A673 (cell line): ENCODE results near the gene MXRA8.

Experiments
- EZH2 ChIP-seq: fragments of 200-600 bp; sonication (generic); IDR thresholded peaks from 2 replicates; pipeline ENCODE4 v1.6.1; 2017; ENCODE audit warnings: borderline replicate concordance, low read depth, mild to moderate bottlenecking, mixed read lengths, antibody characterized with exemption, low read length; ENCODE audit not compliant: poor library complexity, severe bottlenecking
- TF ChIP-seq, protein P1 (sequence below): fragments of 300-800, 200-600 bp; sonication (generic); conservative IDR thresholded peaks from 2 replicates; pipeline ENCODE4 v1.5.1; 2017; ENCODE audit warnings: low read depth, mild to moderate bottlenecking, antibody characterized with exemption, low read length, moderate library complexity, mixed read lengths

DNA sequence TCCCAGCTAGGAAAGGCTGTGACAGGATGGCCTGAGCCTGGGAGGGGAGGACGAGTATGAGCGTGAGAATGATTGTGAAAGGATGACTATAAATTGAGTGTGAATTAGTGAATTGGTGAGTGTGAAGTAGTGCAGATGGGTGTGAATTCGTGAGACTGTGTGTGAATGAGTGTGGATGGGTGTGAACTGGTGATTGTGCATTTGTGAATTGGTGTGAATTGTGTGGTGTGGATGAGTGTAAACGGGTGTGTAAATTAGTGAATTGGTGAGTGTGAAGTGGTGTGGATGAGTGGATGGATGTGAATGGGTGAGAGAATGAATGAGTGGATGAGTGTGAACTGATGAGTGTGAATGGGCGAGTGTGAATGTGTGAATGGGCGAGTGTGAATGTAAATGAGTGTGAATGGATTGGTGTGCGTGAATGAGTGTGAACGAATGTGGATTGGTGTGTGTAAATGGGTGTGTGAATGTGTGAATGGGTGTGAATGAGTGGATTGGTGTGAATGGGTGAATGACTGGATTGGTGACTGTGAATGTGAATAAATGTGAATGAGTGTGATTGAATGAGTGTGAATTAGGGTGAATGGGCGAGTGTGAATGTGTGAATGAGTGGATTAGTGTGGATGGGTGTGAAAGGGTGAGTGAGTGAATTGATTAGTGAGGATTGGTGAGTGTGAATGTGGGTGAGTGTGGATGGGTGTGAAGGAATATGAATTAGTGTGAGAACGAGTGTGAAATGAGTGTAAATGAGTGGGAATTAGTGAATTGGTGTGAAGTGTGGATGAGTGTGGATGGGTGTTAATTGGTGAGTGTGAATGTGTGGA, 7.7 kb upstream of the MXRA8 start:
- TF ChIP-seq, protein P1, sequence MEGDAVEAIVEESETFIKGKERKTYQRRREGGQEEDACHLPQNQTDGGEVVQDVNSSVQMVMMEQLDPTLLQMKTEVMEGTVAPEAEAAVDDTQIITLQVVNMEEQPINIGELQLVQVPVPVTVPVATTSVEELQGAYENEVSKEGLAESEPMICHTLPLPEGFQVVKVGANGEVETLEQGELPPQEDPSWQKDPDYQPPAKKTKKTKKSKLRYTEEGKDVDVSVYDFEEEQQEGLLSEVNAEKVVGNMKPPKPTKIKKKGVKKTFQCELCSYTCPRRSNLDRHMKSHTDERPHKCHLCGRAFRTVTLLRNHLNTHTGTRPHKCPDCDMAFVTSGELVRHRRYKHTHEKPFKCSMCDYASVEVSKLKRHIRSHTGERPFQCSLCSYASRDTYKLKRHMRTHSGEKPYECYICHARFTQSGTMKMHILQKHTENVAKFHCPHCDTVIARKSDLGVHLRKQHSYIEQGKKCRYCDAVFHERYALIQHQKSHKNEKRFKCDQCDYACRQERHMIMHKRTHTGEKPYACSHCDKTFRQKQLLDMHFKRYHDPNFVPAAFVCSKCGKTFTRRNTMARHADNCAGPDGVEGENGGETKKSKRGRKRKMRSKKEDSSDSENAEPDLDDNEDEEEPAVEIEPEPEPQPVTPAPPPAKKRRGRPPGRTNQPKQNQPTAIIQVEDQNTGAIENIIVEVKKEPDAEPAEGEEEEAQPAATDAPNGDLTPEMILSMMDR = no peak
- TF ChIP-seq EZH2 = no peak
